ENCODE measurements around the gene SOX6. TPM values are rescaled to one million over a fixed set of nuclear protein-coding genes. Genes with fewer than 3 reads are reported as not detected.

SOX6 gene
- total RNA-seq, 1 experiment from 2014 or later, result 0.21 TPM

GRCh38 chr11:16252373-16252772 lies 104.0 kb downstream of the SOX6 start:
- DNase-seq (ENCODE audit: low read depth, low spot score) (no peak), ATAC-seq (no peak)
- TF ChIP-seq, protein P1, sequence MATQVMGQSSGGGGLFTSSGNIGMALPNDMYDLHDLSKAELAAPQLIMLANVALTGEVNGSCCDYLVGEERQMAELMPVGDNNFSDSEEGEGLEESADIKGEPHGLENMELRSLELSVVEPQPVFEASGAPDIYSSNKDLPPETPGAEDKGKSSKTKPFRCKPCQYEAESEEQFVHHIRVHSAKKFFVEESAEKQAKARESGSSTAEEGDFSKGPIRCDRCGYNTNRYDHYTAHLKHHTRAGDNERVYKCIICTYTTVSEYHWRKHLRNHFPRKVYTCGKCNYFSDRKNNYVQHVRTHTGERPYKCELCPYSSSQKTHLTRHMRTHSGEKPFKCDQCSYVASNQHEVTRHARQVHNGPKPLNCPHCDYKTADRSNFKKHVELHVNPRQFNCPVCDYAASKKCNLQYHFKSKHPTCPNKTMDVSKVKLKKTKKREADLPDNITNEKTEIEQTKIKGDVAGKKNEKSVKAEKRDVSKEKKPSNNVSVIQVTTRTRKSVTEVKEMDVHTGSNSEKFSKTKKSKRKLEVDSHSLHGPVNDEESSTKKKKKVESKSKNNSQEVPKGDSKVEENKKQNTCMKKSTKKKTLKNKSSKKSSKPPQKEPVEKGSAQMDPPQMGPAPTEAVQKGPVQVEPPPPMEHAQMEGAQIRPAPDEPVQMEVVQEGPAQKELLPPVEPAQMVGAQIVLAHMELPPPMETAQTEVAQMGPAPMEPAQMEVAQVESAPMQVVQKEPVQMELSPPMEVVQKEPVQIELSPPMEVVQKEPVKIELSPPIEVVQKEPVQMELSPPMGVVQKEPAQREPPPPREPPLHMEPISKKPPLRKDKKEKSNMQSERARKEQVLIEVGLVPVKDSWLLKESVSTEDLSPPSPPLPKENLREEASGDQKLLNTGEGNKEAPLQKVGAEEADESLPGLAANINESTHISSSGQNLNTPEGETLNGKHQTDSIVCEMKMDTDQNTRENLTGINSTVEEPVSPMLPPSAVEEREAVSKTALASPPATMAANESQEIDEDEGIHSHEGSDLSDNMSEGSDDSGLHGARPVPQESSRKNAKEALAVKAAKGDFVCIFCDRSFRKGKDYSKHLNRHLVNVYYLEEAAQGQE (IDR thresholded peaks at IDR 0.05; ENCODE audit: insufficient read depth in 1 of 2, low read depth in 2 of 2, low read length in 1 of 2), result no peak
- TF ChIP-seq, protein P2, sequence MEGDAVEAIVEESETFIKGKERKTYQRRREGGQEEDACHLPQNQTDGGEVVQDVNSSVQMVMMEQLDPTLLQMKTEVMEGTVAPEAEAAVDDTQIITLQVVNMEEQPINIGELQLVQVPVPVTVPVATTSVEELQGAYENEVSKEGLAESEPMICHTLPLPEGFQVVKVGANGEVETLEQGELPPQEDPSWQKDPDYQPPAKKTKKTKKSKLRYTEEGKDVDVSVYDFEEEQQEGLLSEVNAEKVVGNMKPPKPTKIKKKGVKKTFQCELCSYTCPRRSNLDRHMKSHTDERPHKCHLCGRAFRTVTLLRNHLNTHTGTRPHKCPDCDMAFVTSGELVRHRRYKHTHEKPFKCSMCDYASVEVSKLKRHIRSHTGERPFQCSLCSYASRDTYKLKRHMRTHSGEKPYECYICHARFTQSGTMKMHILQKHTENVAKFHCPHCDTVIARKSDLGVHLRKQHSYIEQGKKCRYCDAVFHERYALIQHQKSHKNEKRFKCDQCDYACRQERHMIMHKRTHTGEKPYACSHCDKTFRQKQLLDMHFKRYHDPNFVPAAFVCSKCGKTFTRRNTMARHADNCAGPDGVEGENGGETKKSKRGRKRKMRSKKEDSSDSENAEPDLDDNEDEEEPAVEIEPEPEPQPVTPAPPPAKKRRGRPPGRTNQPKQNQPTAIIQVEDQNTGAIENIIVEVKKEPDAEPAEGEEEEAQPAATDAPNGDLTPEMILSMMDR (IDR thresholded peaks at IDR 0.05), result peak; percentile 27; the same call in 1 of the 2 replicates
- TF ChIP-seq POLR2AphosphoS5 (IDR thresholded peaks at IDR 0.05; ENCODE audit: low read depth, low read length) (no peak), SIN3A (IDR thresholded peaks at IDR 0.05; ENCODE audit: borderline replicate concordance, insufficient read depth, low read depth, low read length) (no peak), TCF7L2 (IDR thresholded peaks at IDR 0.05; ENCODE audit: low read depth, low read length) (no peak)
- Histone ChIP-seq H3K27ac (ENCODE audit: low read length) (no peak overlapping the region), H3K27me3 (ENCODE audit: control insufficient read depth, insufficient read depth, low read length) (no peaks in the 10 kb centered on the region), H3K4me1 (ENCODE audit: control insufficient read depth, insufficient read depth, low read length) (no peaks in the 10 kb centered on the region), H3K36me3 (ENCODE audit: control insufficient read depth, insufficient read depth, low read length) (no peaks in the 10 kb centered on the region), H3K9me3 (ENCODE audit: control insufficient read depth, insufficient read depth, low read depth, low read length) (no peaks in the 10 kb centered on the region), H3K4me3 (ENCODE audit: low read depth in 2 of 2, low read length in 2 of 2) (no peak overlapping the region)
- POLR2A ChIA-PET, result no interaction called here
- intact Hi-C loops (cut with micrococcal nuclease; ENCODE audit: unreplicated experiment), result no loop called here
- in situ Hi-C loops (cut with HindIII; ENCODE audit: low pct_unique_long_range_greater_than_20kb, low sequenced_read_pairs), result no loop called here
- CTCF ChIA-PET, result no interaction called here
- no TSS peak for BruUV-seq (replicated peaks)

- Histone ChIP-seq H3K9me3 (ENCODE audit: control insufficient read depth, insufficient read depth, low read depth, low read length) (peaks cover 2% of the 10 kb centered on the region; the same call in 1 of the 2 replicates), H3K4me3 (ENCODE audit: low read depth in 2 of 2, low read length in 2 of 2) (no peak overlapping the region), H3K27ac (ENCODE audit: low read length) (no peak overlapping the region), H3K36me3 (ENCODE audit: control insufficient read depth, insufficient read depth, low read length) (no peaks in the 10 kb centered on the region), H3K4me1 (ENCODE audit: control insufficient read depth, insufficient read depth, low read length) (no peaks in the 10 kb centered on the region), H3K27me3 (ENCODE audit: control insufficient read depth, insufficient read depth, low read length) (no peaks in the 10 kb centered on the region)
- in situ Hi-C loops (cut with HindIII; ENCODE audit: low pct_unique_long_range_greater_than_20kb, low sequenced_read_pairs) (no loop called here), intact Hi-C loops (cut with micrococcal nuclease; ENCODE audit: unreplicated experiment) (no loop called here)
- ATAC-seq (no peak), DNase-seq (ENCODE audit: low read depth, low spot score) (no peak)
- CTCF ChIA-PET, result no interaction called here
- BruUV-seq (replicated peaks), result no TSS peak
- TF ChIP-seq, protein P2 (IDR thresholded peaks at IDR 0.05), result no peak
- TF ChIP-seq POLR2AphosphoS5 (IDR thresholded peaks at IDR 0.05; ENCODE audit: low read depth, low read length) (no peak), TCF7L2 (IDR thresholded peaks at IDR 0.05; ENCODE audit: low read depth, low read length) (no peak), SIN3A (IDR thresholded peaks at IDR 0.05; ENCODE audit: borderline replicate concordance, insufficient read depth, low read depth, low read length) (no peak)
- TF ChIP-seq, protein P1 (IDR thresholded peaks at IDR 0.05; ENCODE audit: insufficient read depth in 1 of 2, low read depth in 2 of 2, low read length in 1 of 2), result no peak
- POLR2A ChIA-PET, result no interaction called here
Measured at GRCh38 chr11:16248248-16248647, 108.1 kb downstream of the SOX6 start.
